ENCODE data around the gene LDAH.

The LDAH gene

DNA sequence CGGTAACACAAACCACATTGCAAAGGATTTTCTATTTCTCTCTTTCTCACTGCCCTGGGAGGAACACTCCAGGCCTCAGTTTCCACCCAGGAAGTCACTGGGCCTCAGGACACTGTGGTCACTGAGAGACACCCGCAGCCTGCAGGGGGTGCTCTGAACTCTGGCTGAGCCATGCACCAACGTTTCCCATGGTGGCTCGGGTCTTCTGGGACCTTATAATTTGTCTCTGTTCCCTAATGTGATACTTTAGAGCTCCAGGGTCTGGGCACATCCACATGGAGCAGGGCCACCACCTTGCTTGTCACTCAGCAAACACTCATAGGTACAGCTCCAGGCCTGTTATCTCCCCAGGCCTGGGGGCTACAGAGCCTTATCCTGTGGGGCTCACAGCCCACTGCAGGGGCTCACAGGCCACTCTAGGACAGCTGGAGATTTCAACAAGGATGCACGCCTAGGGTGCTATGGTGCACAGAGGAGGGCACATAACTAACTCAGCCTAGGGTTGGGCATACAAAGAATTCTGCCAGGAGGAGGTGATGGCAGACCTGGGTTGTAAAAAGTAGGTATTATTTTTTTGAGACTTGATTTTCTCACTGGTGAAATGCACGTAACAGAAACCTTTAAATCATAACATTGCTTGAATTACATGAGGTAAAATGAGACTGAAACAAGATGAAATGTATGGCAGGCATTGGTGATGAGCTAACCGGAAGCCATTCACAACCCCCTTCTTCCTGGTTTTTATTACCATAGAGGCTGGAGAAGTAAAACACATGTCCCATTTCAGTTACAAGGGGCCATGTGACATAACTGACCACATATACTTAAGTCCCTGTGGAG is 169.0 kb downstream of the LDAH start:
- DNase-seq (ENCODE audit: low read depth in 2 of 2, low spot score in 1 of 2), result no peak

DNA sequence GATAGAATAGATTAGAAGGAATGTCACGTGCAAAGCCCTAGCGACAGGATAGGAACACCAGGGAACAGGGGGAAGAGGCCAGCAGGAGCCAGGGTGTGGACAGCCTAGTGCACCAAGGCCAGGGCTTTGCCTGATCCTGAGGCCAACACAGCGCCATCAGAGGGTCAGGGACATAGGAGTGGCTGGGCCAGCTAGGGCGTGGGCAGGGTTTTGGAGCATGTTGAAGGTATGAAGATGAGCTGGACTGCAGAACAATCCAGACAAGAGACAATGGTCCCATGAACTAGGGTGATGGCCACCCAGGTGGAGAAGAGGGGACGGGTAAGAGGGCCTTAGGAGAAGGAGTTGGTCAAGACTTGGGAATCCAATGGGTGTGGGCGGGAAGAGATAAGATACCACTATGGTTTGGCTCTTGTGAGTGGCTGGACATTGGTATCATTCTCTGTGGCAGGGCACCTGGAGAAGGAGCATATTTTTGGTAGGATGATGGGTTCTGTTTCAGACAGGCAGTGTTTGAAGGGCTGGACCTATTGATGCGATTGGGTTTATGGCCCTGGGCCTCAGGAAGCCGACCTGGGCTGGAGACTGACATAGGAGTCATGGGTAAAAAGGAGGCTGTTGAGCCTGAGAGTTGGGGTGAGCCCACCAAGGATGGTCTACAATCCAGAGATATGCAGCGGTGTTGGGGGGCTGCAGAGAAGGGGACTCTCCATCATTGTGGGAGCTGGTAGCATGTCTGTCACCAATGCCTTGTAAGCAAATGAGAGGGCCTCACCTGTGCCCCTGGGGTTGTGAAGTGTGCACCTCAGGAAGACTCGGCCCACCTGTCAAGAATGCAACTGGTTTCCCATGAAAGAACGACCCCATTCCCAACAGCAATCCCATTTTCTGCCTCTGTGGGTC is 170.0 kb downstream of the LDAH start:
- no peak for DNase-seq (ENCODE audit: low read depth in 2 of 2, low spot score in 1 of 2)

DNA sequence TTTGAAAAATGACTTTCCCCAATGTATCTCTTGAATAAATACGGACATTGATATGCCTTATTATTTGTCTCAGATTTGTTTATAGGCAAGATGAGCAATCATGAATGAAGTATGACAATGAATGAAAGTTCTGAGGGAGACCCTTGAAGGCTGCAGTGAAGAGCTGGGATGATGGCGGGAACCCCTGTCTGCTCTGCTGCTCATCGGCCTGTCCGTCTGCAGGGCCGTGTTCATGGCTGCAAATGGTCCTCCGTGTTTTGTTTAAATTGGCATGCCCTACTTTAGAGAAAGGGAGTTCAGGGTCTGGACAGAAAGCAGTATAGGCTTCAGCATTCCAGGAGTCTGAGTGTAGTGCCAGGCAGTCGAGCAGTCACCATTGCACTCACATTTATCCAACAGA is 170.8 kb downstream of the LDAH start:
- DNase-seq (ENCODE audit: low read depth in 2 of 2, low spot score in 1 of 2), result no peak

DNA sequence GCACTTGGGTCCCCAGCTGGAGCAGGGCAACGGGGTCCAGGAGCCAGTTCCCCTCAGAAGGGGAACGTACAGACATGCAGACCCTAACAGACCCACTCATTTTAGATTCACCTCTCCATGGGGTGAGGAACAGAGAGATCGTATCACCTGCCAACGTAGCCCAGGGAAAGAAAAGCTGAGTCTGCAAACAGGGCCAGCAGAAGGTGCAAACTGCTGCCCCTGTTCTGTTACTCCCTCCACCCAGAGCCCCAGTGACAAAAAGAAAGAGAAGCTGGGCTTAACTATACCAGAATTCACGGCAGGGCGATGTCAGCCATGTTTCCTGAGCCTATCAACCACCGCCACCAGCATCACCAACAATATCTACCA is 171.2 kb downstream of the LDAH start:
- DNase-seq (ENCODE audit: low read depth in 2 of 2, low spot score in 1 of 2), result no peak

DNA sequence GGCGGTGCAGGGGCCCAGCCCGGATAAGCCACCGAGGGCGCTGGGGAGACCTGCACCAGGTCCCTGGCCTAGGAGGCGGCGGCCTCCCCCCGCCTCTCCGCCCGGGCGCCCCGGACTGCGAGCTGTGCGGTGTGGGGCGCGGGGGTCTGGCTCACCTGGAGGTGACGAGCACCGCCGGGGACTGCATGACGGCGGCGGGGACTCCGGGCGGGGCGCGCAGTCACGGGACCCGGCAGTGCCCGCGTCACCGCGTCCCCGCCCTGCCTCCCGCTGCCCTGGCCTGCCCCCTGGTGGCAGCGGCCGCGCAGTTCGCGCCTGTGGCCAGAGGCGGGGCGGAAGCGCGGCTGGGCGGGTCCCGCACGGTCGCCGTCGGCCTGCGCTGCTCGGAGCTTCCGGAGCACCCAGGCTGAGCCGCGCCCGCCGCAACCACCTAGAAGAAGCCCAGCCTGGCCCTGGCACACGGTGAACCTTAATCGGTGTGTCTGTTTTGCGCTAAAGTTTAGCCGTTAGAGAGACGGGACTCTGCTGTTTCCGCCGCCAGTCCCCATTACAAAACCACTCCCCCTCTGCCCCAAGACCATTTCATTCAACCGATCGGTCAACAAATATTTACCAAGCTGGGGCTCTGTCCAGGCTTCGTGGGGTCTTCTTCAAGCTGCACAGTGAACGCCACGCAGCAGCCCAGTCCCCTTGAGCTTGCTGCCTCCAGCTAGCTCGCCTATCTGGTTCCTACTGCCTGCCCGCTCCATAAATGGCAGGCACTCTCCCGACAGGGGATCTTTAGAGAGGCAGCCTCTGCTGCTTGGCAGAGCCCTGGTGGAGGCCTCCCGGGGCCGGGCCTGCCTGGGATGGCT is 171.8 kb downstream of the LDAH start, which contains the start of gene HS1BP3:
Gene HS1BP3, minus strand, starts transcription at position 222 of the 854 bp plus-strand sequence. Its CDS starts 35 bp downstream, at position 187.
- DNase-seq (ENCODE audit: low read depth in 2 of 2, low spot score in 1 of 2), result peak; percentile 64 to 67

DNA sequence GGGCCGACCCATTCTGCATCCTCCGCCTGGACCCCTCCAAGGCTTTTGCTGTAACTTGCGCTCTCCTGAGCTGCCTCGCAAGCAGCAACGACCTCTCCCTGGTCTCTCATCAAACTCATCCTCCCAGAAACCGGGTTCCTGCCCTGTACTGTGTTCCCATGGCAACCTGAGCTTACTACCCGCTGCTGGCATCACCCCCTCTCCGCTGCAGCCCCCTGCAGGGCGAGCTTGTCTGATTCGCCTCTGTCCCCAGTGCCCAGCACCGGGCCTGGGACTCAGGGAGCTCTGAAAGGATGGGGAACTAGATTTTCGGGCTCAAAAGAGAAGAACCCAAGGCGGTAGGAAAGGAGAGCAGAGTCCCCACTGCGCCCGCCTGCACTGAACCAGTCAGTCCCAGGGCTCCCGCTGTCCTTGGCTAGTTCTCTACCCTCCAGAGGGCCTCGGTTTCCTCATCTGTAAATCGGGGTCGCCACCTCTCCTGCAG is 172.5 kb downstream of the LDAH start:
- no peak for DNase-seq (ENCODE audit: low read depth in 2 of 2, low spot score in 1 of 2)

DNA sequence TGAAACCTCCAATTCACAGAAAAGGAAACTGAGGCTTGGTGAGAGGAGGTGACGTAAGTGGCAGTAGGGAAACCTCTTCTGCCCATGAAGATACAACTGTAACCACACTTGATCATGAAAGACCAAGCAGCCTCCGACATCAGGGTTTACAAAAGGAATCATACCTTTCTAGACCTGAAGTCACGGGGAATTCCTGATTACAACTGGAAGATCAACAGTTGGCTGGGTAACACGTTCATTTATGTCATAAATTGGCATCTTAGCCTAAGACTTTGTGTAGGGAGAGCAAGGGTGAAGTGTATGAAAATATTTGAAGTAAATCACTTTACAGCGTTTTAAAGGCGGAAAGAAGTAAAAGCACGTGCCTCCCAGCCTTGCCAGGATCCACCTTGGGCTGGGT is 172.9 kb downstream of the LDAH start:
- DNase-seq (ENCODE audit: low read depth in 2 of 2, low spot score in 1 of 2), result no peak

DNA sequence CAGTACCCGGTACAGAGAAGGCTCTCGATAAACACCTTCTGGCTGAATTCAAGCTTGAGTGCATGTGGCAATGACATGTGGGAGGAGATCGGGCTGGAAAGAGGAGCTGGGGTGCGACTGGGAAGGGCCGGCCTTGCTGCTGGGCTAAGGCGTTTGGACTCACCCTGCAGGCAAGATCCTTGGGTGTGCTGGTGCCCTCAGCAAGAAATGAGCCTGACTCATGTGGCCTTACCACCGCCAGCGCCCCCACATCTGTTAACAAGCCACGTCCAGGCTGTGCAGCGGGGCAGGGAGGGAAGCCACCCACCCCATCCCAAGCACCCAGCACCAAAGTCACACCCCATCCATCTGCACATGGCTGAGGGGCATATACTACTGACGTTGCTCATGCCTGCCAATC is 173.3 kb downstream of the LDAH start:
- DNase-seq (ENCODE audit: low read depth in 2 of 2, low spot score in 1 of 2), result no peak

DNA sequence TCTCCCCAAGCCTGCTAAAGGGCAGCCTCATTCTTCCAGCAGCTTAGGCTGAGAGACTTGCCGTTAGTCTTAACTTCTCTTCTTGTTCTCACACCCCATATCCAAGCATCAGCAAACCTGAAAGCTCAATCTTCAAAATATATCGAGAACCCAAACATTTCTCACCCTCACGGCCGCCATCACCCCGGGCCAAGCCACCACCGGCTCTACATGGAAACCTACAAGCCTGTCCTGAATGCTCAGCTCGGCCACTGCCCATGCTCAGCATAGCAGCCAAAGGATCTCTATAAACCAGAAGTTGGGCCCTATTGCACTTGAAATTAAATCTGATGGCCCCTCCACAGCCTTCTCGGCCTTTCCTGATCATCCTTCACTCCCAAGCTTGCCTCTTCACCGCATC is 174.1 kb downstream of the LDAH start:
- no peak for DNase-seq (ENCODE audit: low read depth in 2 of 2, low spot score in 1 of 2)

DNA sequence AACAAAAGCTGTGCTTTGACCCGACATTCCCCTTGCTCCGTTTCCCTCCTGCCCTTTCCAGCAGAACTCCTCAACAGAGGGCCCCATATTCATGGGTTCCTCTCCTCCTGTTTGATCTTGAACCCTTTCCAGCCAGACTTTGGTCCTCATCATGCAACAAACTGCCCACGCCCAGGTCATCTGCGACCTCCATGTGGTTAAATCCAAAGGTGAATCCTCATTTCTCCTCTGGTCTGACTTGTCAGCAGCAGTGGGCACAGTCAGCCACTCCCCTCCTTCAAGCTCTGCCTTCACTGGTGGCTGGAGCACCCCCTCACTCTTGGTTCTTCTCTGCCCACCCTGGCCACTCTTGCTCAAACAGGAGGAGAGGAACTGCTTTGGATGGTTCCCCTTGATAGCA is 174.7 kb downstream of the LDAH start:
- DNase-seq (ENCODE audit: low read depth in 2 of 2, low spot score in 1 of 2), result no peak

DNA sequence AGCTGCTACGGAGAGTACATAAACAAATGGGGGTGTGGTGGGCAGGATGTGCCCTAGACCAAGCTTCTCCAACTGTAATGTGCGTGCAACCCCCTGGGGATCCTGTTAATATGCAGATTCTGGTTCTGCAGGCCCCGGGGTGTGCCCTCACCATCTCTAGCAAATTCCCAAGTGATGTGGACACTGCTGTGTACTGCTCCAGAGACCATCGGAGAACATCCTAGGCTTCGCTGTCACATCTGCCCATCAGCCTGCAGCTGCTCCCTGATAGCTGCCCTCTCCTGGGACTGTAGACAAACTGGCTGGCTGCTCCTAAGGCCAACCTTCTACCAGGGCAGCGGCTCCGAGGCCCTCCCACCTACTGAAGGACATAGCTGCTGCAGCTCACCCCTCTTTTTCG is 175.2 kb downstream of the LDAH start:
- DNase-seq (ENCODE audit: low read depth in 2 of 2, low spot score in 1 of 2), result no peak

DNA sequence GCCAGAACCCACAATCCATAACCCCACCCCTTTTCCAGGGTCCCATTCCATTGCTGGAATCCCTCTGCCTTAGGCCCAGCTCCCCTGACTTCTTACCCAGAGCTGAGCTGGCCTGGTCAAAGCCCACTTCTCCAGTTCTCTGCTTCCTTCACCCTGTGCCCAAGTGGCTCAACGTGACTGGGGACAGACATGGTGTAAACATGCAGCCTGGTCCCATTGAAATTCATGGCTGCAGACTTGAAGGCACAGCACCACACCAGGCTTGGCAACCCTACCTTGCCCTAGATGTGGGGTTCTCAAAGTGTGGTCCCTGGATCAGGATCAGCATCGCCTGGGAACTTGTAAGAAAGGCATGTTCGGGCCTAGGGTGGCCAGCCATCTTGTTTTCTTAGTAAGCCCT is 175.7 kb downstream of the LDAH start:
- DNase-seq (ENCODE audit: low read depth in 2 of 2, low spot score in 1 of 2), result no peak

DNA sequence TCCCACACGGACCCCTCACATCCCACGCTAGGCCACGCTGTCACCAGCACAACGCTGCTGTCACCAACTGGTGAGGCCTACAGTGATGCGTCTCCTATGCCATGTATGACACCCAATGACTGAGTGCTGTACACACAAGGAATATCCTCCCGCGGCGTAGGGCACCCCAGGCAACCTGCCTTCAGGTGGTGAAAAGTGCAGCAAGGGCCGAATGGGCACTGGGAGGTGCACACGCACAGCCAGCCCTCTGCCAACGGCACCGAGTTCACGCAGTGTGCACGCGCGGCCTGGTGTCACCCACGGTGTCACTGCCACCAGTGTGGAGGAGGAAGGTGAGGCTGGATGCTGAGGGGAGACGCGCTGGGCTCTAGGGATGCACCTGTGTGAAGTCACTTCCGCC is 176.5 kb downstream of the LDAH start:
- DNase-seq (ENCODE audit: low read depth in 2 of 2, low spot score in 1 of 2), result no peak

DNA sequence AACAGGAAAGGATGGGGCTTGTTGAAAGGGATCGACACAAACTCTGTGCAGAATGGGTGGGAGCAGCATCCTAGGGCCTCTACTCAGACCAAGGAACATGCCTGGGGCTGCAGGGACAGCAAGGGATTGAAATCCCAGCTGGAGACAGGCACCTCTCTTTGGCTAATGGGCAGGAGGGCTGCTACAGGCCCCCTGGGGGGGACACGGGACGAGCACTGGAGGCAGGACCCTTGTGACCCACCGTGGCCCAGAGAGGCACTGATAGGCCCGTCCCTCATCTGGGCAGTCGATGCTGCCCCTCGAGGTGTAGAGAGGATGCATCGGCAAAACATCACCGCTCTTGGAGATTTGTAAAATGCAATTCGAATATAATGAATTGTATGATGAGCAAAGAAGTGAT is 177.1 kb downstream of the LDAH start:
- no peak for DNase-seq (ENCODE audit: low read depth in 2 of 2, low spot score in 1 of 2)

DNA sequence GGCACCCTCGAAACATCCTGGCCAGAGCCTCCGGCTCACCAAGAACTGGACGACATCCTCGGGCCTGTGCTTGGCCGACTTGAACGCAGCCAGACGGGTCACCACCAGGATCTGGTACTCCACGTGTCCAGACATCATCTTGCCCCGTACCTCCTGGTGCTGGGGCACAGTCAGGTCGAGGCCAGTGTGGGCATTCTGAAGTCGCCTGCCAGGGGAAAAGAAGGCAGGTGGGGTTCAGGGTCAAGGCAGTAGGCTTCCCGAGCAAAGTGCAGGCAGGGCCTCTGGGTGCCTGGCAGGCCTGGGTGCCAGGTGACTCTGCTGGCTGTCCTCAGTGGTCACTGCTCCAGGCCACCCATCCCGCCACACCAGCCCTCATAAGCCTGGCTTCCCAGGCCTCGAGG is 177.6 kb downstream of the LDAH start:
- no peak for DNase-seq (ENCODE audit: low read depth in 2 of 2, low spot score in 1 of 2)

DNA sequence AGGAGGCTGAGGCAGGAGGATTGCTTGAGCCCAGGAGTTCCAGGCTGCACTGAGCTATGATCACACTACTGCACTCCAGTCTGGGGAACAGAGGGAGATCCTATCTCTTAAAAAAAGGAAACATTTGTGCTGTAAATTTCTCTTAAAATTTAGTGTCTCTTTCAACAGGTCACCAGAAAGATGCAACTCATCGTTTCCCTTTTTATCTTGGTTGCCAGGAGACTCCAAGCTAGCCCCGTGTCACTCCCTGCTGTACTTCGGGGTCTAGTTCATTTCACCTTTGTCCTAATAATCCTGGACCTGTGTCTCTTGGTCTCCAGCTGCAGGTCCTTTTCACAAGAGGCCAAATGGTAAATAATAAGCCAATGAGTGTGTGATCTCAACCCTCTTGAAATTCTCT is 179.1 kb downstream of the LDAH start:
- no peak for DNase-seq (ENCODE audit: low read depth in 2 of 2, low spot score in 1 of 2)

DNA sequence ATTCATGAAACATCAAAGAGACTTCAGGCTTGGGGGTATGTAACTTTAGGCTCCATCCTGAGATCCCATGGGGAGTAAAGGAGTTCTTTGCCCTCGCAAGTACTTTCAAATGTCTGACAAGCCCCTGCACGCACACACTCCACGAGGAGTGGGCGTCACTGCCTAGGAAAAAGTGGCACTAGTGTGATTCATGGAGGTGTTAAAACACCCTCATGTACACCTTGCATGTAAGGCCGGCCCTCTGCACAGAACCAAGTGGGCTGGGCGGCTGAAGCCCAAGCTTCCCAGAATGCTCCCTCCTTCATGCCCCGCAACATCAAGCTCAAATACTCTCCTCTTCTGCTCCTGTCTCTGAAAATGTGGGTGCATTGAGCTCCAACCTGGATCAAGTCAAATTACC is 179.8 kb downstream of the LDAH start:
- DNase-seq (ENCODE audit: low read depth in 2 of 2, low spot score in 1 of 2), result no peak

DNA sequence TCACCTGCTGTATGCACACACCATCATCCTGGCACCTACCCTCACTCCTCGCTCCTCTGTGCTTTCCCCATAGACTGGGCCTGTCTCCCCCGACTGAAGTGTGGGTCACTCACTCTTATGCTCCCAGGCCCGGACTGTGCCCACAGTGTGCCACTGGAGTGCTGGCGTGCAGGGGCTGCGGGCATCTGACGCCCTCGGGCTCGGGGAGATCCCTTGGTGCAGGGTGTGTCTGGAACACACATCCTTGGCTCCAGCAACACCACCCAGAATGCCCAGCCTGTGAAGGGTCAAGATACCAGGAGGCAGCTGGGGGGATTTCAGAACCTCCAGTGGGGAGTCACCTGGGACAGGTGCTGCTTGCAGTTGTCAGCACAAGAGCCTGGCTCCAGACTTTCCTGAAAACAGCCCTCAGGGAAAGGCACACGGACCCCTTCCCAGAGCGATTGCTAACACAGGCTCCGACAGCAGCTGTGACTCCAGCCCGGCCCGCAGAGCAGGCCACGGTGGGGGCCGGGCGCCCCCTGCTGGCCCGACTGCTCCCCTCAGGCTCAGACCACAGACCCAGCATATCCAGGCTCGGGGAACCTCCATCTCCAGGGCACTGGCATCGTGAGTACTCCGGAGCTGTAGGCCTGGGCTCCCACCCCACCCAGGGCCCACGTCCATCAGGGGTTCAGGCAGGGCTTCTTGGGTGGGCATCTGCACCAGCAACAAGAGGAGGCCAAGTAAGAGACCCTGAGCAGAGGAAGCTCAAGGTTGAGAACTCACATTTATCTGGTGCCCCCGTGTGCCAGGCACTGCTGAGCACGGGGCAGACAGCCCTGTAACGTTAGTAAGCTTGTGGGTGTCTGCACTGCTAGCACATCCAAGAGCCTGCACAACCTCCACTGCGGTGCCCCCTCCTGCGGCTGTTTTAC is 180.6 kb downstream of the LDAH start:
- DNase-seq (ENCODE audit: low read depth in 2 of 2, low spot score in 1 of 2), result peak; percentile 40 to 52

DNA sequence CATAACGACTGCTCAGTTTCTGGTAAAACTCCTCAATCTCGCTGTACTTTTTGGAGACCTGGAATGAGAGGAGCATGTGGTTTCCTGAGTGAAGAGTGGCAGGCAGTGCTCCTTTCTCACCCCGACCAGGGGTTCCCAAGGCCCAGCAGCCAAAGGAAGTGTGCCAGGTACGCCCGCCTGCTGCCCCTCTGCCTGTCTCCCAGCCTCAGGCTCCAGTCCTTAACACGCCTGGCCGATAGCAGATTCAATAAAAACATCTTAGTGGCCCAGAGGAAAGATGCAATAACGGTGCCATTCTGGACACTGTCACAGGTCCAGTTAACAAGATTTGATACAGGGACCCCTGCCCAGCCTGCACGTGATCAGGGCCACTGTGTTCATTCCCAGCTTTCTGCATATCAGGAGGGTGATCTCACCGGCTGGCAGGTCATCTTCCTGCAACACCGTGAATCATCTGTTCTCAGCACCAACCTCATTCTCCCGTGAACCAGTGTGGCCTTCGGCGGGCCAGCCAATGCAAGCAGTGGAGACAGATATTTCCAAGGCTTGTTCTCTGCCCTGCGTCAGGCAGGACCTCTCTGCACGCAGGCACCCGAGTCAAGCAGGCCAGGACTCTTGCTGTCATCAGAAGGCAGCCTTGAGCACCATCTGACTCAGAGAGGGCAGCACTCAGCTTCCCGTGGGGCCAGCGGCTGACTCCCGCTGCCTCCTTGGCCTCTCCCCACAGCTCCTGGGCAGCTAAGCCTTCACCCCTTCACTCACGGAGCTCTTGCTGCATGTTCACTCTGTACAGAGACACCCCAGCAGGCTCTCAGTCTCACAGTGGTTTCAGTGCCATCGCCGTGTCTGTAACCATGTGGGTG is 181.5 kb downstream of the LDAH start:
- no peak for DNase-seq (ENCODE audit: low read depth in 2 of 2, low spot score in 1 of 2)

All from stimulated activated CD8-positive, alpha-beta memory T cell treated with anti-CD3 and anti-CD28 coated beads, Interleukin-4, amount 100 ng/mL, for 4 hours (primary cell).